Activated B cell treated with CpG ODN at 0.5 μM for 24 hours (primary cell): Measurements from ENCODE around the gene LCE3A. TPM values are rescaled to one million over a fixed set of nuclear protein-coding genes. Genes with fewer than 3 reads are reported as not detected.
"Not testable (repeated sequence)": the region's sequence is repeated elsewhere in the genome, so short reads cannot be mapped to it uniquely, and the experiment has no call there.

Experiments
- ATAC-seq: fragments of 200-7000 bp; cut with Tn5 transposase; one replicate; pipeline ENCODE4 v1.10.0; 2021; ENCODE audit warnings: low read depth, mild to moderate bottlenecking, moderate library complexity
- CTCF ChIA-PET: fragments of 350-600 bp; sonication (Branson Sonifier 250); formaldehyde crosslinking; loops from one replicate; lab custom pipeline; 2021; ENCODE audit warnings: antibody characterized with exemption; lab: Charles Lee
- POLR2A ChIA-PET: fragments of 350-600 bp; sonication (Branson Sonifier 250); formaldehyde crosslinking; loops from one replicate; lab custom pipeline; 2021; ENCODE audit warnings: antibody characterized with exemption; lab: Charles Lee
- DNase-seq: peaks from one replicate; pipeline ENCODE4 v3.0.0; 2022
- H3K27ac Mint-ChIP-seq: one replicate; pipeline ENCODE4 v1.8.0; 2020; ENCODE audit warnings: mixed read lengths
- H3K27me3 Mint-ChIP-seq: one replicate; pipeline ENCODE4 v1.8.0; 2021; ENCODE audit warnings: mixed read lengths
- H3K36me3 Mint-ChIP-seq: one replicate; pipeline ENCODE4 v1.8.0; 2021; ENCODE audit warnings: low read depth, mixed read lengths
- H3K4me1 Mint-ChIP-seq: one replicate; pipeline ENCODE4 v1.8.0; 2021; ENCODE audit warnings: mixed read lengths
- H3K4me3 Mint-ChIP-seq: one replicate; pipeline ENCODE4 v1.8.0; 2020; ENCODE audit warnings: mild to moderate bottlenecking, mixed read lengths
- H3K9me3 Mint-ChIP-seq: one replicate; pipeline ENCODE4 v1.8.0; 2020; ENCODE audit warnings: mixed read lengths
- intact Hi-C: fragments of 100-400 bp; cut with micrococcal nuclease; formaldehyde crosslinking; loops from one replicate; pipeline ENCODE4 v1.15.1; 2024
- total RNA-seq: library from RNA; stranded (reverse); gene quantifications from 2 replicates; pipeline ENCODE4 v1.2.3, GENCODE V29; 2022
- TF ChIP-seq, protein P1 (sequence below): fragments of 200-600 bp; IDR thresholded peaks from one replicate; pipeline ENCODE4 v1.8.0; 2022; ENCODE audit warnings: antibody characterized with exemption, mild to moderate bottlenecking

LCE3A gene, protein sequence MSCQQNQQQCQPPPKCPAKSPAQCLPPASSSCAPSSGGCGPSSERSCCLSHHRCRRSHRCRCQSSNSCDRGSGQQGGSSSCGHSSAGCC
- not detected in 2 replicates for total RNA-seq

GRCh38 chr1:152622803-152623202, at the start of gene LCE3A:
Gene LCE3A, minus strand, starts transcription at chr1:152623103. Its CDS starts 0 bp downstream, at chr1:152623103.
- DNase-seq (no peak), ATAC-seq (no peak)
- Mint-ChIP-seq H3K36me3 (no peaks in the 10 kb centered on the region), H3K9me3 (peaks cover 14% of the 10 kb centered on the region), H3K27me3 (peaks cover 14% of the 10 kb centered on the region), H3K27ac (no peak within 1 kb of the TSS), H3K4me1 (no peaks in the 10 kb centered on the region), H3K4me3 (no peak within 1 kb of the TSS)
- ChIA-PET CTCF (no interaction called here), POLR2A (no interaction called here)
- TF ChIP-seq, protein P1, sequence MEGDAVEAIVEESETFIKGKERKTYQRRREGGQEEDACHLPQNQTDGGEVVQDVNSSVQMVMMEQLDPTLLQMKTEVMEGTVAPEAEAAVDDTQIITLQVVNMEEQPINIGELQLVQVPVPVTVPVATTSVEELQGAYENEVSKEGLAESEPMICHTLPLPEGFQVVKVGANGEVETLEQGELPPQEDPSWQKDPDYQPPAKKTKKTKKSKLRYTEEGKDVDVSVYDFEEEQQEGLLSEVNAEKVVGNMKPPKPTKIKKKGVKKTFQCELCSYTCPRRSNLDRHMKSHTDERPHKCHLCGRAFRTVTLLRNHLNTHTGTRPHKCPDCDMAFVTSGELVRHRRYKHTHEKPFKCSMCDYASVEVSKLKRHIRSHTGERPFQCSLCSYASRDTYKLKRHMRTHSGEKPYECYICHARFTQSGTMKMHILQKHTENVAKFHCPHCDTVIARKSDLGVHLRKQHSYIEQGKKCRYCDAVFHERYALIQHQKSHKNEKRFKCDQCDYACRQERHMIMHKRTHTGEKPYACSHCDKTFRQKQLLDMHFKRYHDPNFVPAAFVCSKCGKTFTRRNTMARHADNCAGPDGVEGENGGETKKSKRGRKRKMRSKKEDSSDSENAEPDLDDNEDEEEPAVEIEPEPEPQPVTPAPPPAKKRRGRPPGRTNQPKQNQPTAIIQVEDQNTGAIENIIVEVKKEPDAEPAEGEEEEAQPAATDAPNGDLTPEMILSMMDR = no peak
- intact Hi-C loops = no loop called here

DNA sequence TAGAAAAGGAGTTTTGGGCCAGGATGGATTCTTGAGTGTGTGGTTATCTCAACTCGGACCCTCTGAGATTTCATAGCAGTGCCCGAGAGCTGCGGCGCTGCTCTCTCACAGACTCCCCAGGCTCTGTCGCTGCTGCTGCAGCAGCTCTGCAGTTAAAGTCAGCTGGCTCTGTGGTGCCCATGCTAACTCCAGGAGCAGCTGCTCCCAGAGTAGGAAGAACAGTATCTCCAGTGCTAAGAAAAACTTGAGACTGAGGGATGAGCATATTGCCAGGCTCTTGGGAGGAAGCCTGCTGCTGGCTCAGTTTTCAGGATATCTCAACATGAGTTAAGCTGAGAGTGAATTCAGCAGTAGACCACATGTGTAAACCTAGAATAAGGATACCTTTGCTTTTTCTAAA, 44.7 kb upstream of the LCE3A start:
- H3K9me3 Mint-ChIP-seq = no peaks in the 10 kb centered on the region
- ChIA-PET CTCF (no interaction called here), POLR2A (no interaction called here)
- no peaks in the 10 kb centered on the region for H3K36me3 Mint-ChIP-seq
- intact Hi-C loops = no loop called here
- H3K27me3 Mint-ChIP-seq = peaks cover 13% of the 10 kb centered on the region
- DNase-seq = no peak
- ATAC-seq = no peak
- no peaks in the 10 kb centered on the region for H3K4me1 Mint-ChIP-seq
- H3K4me3 Mint-ChIP-seq = no peak overlapping the region
- TF ChIP-seq, protein P1 = no peak
- no peak overlapping the region for H3K27ac Mint-ChIP-seq

GRCh38 chr1:152666171-152666570, 43.3 kb upstream of the LCE3A start:
- H3K4me1 Mint-ChIP-seq, POLR2A ChIA-PET, H3K4me3 Mint-ChIP-seq, H3K36me3 Mint-ChIP-seq, ATAC-seq, DNase-seq, H3K27ac Mint-ChIP-seq, intact Hi-C loops, H3K9me3 Mint-ChIP-seq: not testable (repeated sequence)
- peaks cover 22% of the 10 kb centered on the region for H3K27me3 Mint-ChIP-seq
- CTCF ChIA-PET = interaction anchor here (0.9 kb wide), 1 partner anchor 12 kb away, joined by 3 read pairs; no protein-coding TSS in a partner anchor

- Mint-ChIP-seq H3K4me1 (no peaks in the 10 kb centered on the region), H3K27ac (no peak within 1 kb of the TSS), H3K27me3 (peaks cover 22% of the 10 kb centered on the region), H3K4me3 (no peak within 1 kb of the TSS), H3K9me3 (no peaks in the 10 kb centered on the region), H3K36me3 (no peaks in the 10 kb centered on the region)
- TF ChIP-seq, protein P1 = no peak
- no peak for DNase-seq
- CTCF ChIA-PET = interaction anchor here (1.5 kb wide), 1 partner anchor 9 kb away, joined by 4 read pairs; no protein-coding TSS in a partner anchor
- no peak for ATAC-seq
- intact Hi-C loops = no loop called here
- POLR2A ChIA-PET = no interaction called here
Observed at GRCh38 chr1:152663098-152663497, 40.2 kb upstream of the LCE3A start, which contains the start of gene LCE2D. Gene LCE2D, plus strand, starts transcription at chr1:152663380. Its CDS starts 726 bp downstream, at chr1:152664106.

GRCh38 chr1:152658649-152659048, 35.7 kb upstream of the LCE3A start:
- no peaks in the 10 kb centered on the region for H3K9me3 Mint-ChIP-seq
- no peaks in the 10 kb centered on the region for H3K4me1 Mint-ChIP-seq
- CTCF ChIA-PET = no interaction called here
- no peak for ATAC-seq
- no peak overlapping the region for H3K27ac Mint-ChIP-seq
- H3K36me3 Mint-ChIP-seq = no peaks in the 10 kb centered on the region
- POLR2A ChIA-PET = no interaction called here
- H3K4me3 Mint-ChIP-seq = no peak overlapping the region
- H3K27me3 Mint-ChIP-seq = peaks cover 24% of the 10 kb centered on the region
- intact Hi-C loops = loop anchor here (5.0 kb wide), 1 partner anchor 619 kb away; no protein-coding TSS in a partner anchor
- no peak for DNase-seq
- TF ChIP-seq, protein P1 = no peak

GRCh38 chr1:152657677-152658076, 34.8 kb upstream of the LCE3A start:
- no peak for DNase-seq
- Mint-ChIP-seq H3K4me3 (no peak overlapping the region), H3K36me3 (no peaks in the 10 kb centered on the region), H3K4me1 (no peaks in the 10 kb centered on the region), H3K27ac (no peak overlapping the region), H3K27me3 (peaks cover 18% of the 10 kb centered on the region), H3K9me3 (no peaks in the 10 kb centered on the region)
- ChIA-PET POLR2A (no interaction called here), CTCF (no interaction called here)
- intact Hi-C loops = loop anchor here (5.0 kb wide), 1 partner anchor 620 kb away; no protein-coding TSS in a partner anchor
- TF ChIP-seq, protein P1 = no peak
- no peak for ATAC-seq
